HEK293 (cell line): ENCODE data around the gene NAA80.

Experiments used
- BCL6B ChIP-seq: fragments of 450-650 bp; formaldehyde crosslinking; IDR thresholded peaks from 2 replicates; pipeline ENCODE4 v1.5.1; 2017; ENCODE audit warnings: missing biosample characterization, missing genetic modification characterization
- GLIS1 ChIP-seq: fragments of 450-650 bp; formaldehyde crosslinking; IDR thresholded peaks from 2 replicates; pipeline ENCODE4 v1.5.1; 2016; ENCODE audit warnings: missing biosample characterization, missing genetic modification characterization
- IKZF3 ChIP-seq: fragments of 450-650 bp; IDR thresholded peaks from 2 replicates; pipeline ENCODE4 v1.5.0; 2018; ENCODE audit warnings: missing biosample characterization, mild to moderate bottlenecking, missing genetic modification characterization, moderate library complexity
- KLF8 ChIP-seq: fragments of 450-650 bp; formaldehyde crosslinking; IDR thresholded peaks from 2 replicates; pipeline ENCODE4 v1.5.1; 2016; ENCODE audit warnings: missing biosample characterization, missing genetic modification characterization
- KLF9 ChIP-seq: fragments of 450-650 bp; formaldehyde crosslinking; IDR thresholded peaks from 2 replicates; pipeline ENCODE4 v1.5.1; 2016; ENCODE audit warnings: missing biosample characterization, missing genetic modification characterization, low read depth
- MYNN ChIP-seq: fragments of 450-650 bp; formaldehyde crosslinking; IDR thresholded peaks from 2 replicates; pipeline ENCODE4 v1.5.1; 2016; ENCODE audit warnings: missing biosample characterization, missing genetic modification characterization, borderline replicate concordance
- PATZ1 ChIP-seq: fragments of 450-650 bp; formaldehyde crosslinking; IDR thresholded peaks from 2 replicates; pipeline ENCODE4 v1.5.1; 2016; ENCODE audit warnings: missing biosample characterization, missing genetic modification characterization
- ZBTB11 ChIP-seq: fragments of 450-650 bp; formaldehyde crosslinking; conservative IDR thresholded peaks from 2 replicates; pipeline ENCODE4 v1.5.1; 2016; ENCODE audit warnings: low read depth, missing biosample characterization, missing genetic modification characterization
- ZBTB21 ChIP-seq: fragments of 450-650 bp; formaldehyde crosslinking; IDR thresholded peaks from 2 replicates; pipeline ENCODE4 v1.5.1; 2017; ENCODE audit warnings: missing biosample characterization, missing genetic modification characterization
- ZBTB8A ChIP-seq: fragments of 450-650 bp; formaldehyde crosslinking; IDR thresholded peaks from 2 replicates; pipeline ENCODE4 v1.5.1; 2016; ENCODE audit warnings: missing biosample characterization, missing genetic modification characterization
- ZNF146 ChIP-seq: fragments of 450-650 bp; formaldehyde crosslinking; IDR thresholded peaks from 2 replicates; pipeline ENCODE4 v1.5.1; 2016; ENCODE audit warnings: missing biosample characterization, missing genetic modification characterization
- ZNF169 ChIP-seq: fragments of 450-650 bp; formaldehyde crosslinking; IDR thresholded peaks from 2 replicates; pipeline ENCODE4 v1.5.1; 2016; ENCODE audit warnings: missing biosample characterization, missing genetic modification characterization
- ZNF394 ChIP-seq: fragments of 450-650 bp; formaldehyde crosslinking; IDR thresholded peaks from 2 replicates; pipeline ENCODE4 v1.5.1; 2016; ENCODE audit warnings: missing biosample characterization, missing genetic modification characterization, mild to moderate bottlenecking, moderate library complexity, borderline replicate concordance
- ZNF398 ChIP-seq: fragments of 450-650 bp; formaldehyde crosslinking; IDR thresholded peaks from 2 replicates; pipeline ENCODE4 v1.5.1; 2017; ENCODE audit warnings: missing biosample characterization, missing genetic modification characterization
- ZNF426 ChIP-seq: fragments of 450-650 bp; formaldehyde crosslinking; IDR thresholded peaks from 2 replicates; pipeline ENCODE4 v1.5.1; 2017; ENCODE audit warnings: missing biosample characterization, missing genetic modification characterization, mild to moderate bottlenecking, inconsistent platforms, moderate library complexity
- ZNF585B ChIP-seq: fragments of 450-650 bp; formaldehyde crosslinking; IDR thresholded peaks from 2 replicates; pipeline ENCODE4 v1.5.1; 2016; ENCODE audit warnings: missing biosample characterization, missing genetic modification characterization
- ZNF707 ChIP-seq: fragments of 450-650 bp; formaldehyde crosslinking; IDR thresholded peaks from 2 replicates; pipeline ENCODE4 v1.5.1; 2016; ENCODE audit warnings: missing biosample characterization, missing genetic modification characterization
- TF ChIP-seq, protein P1 (sequence below): fragments of 450-650 bp; formaldehyde crosslinking; IDR thresholded peaks from 2 replicates; pipeline ENCODE4 v1.5.1; 2017; ENCODE audit warnings: missing biosample characterization, missing genetic modification characterization

NAA80 gene

GRCh38 chr3:50320853-50321335 is 21.7 kb upstream of the NAA80 start (continued):
- TF ChIP-seq, protein P1, sequence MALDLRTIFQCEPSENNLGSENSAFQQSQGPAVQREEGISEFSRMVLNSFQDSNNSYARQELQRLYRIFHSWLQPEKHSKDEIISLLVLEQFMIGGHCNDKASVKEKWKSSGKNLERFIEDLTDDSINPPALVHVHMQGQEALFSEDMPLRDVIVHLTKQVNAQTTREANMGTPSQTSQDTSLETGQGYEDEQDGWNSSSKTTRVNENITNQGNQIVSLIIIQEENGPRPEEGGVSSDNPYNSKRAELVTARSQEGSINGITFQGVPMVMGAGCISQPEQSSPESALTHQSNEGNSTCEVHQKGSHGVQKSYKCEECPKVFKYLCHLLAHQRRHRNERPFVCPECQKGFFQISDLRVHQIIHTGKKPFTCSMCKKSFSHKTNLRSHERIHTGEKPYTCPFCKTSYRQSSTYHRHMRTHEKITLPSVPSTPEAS (tag by site-specific recombination), result no peak
- TF ChIP-seq IKZF3 (tag by site-specific recombination), result no peak
- TF ChIP-seq KLF8 (tag by site-specific recombination), result peak; percentile 75; the same call in 1 of the 2 replicates
- peak; percentile 74 for TF ChIP-seq KLF9 (tag by site-specific recombination)
- no peak for TF ChIP-seq ZNF146 (tag by site-specific recombination)
- TF ChIP-seq ZNF585B (tag by site-specific recombination), result no peak
- no peak for TF ChIP-seq MYNN (tag by site-specific recombination)
- TF ChIP-seq ZBTB21, result no peak
- no peak for TF ChIP-seq ZNF707 (tag by site-specific recombination)
- TF ChIP-seq ZNF398 (tag by site-specific recombination), result peak; percentile 22; the same call in 1 of the 2 replicates
- no peak; the same call in 1 of the 2 replicates for TF ChIP-seq ZBTB11 (tag by site-specific recombination)
- TF ChIP-seq GLIS1, result peak; percentile 88
- TF ChIP-seq ZNF426, result no peak
- peak; percentile 46 for TF ChIP-seq PATZ1 (tag by site-specific recombination)
- peak; percentile 1; the same call in 1 of the 2 replicates for TF ChIP-seq ZBTB8A (tag by site-specific recombination)
- TF ChIP-seq ZNF169 (tag by site-specific recombination), result no peak
- no peak for TF ChIP-seq ZNF394 (tag by site-specific recombination)
- no peak for TF ChIP-seq BCL6B
